ENCODE data around the gene UCP3. TPM values are rescaled to one million over a fixed set of nuclear protein-coding genes. Genes with fewer than 3 reads are reported as not detected.

UCP3 gene
- total and polyA plus RNA-seq, 7 donors: 0.23 to 2.8 (median 1.0) TPM; not detected in 1

- Histone ChIP-seq H3K27me3 (peaks cover 0 to 6% (median 0%) of the 10 kb centered on the region in 3 donors), H3K4me1 (peaks cover 0 to 9% (median 5%) of the 10 kb centered on the region in 4 donors), H3K36me3 (no peaks in the 10 kb centered on the region), H3K4me3 (no peak overlapping the region), H3K27ac (no peak overlapping the region), H3K9me3 (no peaks in the 10 kb centered on the region)
- intact Hi-C loops (cut with DNase I): loop anchor here (10.0 kb wide), 1 partner anchor 130 kb away; no protein-coding TSS in a partner anchor
- WGBS, 2 donors: 71 to 74% methylated on average over 10 of the region's 10 CpGs
- TF ChIP-seq POLR2AphosphoS5 (IDR thresholded peaks at IDR 0.05) (no peak), EP300 (IDR thresholded peaks at IDR 0.05) (no peak)
- no peak for DNase-seq
These were observed 43.7 kb downstream of the UCP3 start for GRCh38 chr11:73965076-73965763.

DNA sequence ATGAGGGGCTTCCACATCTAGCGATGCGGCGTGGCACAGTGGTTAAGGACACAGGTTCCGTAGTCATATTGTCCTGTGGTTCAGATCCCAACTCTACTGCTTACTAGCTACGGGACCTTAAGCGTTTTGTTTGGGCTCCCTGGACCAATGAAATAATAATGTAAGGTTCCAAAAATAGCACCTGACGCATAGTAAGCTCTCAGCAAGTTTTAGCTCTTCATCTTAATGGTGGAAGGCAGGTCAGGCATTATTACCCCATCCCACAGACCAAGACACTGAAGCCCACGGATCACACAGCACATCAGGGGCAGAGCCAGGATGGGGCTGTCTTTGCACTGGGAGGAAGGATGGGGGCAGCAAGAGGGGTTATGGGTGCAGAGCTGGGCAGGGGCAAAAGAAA lies 45.0 kb downstream of the UCP3 start:
- intact Hi-C loops (cut with DNase I): loop anchor here (1.0 to 10.0 kb wide), 2 partner anchors 54 to 131 kb away; no protein-coding TSS in a partner anchor
- TF ChIP-seq EP300 (IDR thresholded peaks at IDR 0.05): no peak
- TF ChIP-seq POLR2AphosphoS5 (IDR thresholded peaks at IDR 0.05): no peak
- TF ChIP-seq CTCF (IDR thresholded peaks at IDR 0.05): no peak
- no peak for TF ChIP-seq POLR2A (IDR thresholded peaks at IDR 0.05)
- Histone ChIP-seq H3K9me3 (no peaks in the 10 kb centered on the region), H3K27me3 (peaks cover 0 to 6% (median 0%) of the 10 kb centered on the region in 3 donors), H3K36me3 (no peaks in the 10 kb centered on the region), H3K4me3 (no peak overlapping the region), H3K4me1 (peaks cover 0 to 9% (median 5%) of the 10 kb centered on the region in 4 donors), H3K27ac (no peak overlapping the region)
- peak; percentile 10 for DNase-seq
- 84% methylated on average over 8 of the region's 8 CpGs for WGBS, 2 donors

DNA sequence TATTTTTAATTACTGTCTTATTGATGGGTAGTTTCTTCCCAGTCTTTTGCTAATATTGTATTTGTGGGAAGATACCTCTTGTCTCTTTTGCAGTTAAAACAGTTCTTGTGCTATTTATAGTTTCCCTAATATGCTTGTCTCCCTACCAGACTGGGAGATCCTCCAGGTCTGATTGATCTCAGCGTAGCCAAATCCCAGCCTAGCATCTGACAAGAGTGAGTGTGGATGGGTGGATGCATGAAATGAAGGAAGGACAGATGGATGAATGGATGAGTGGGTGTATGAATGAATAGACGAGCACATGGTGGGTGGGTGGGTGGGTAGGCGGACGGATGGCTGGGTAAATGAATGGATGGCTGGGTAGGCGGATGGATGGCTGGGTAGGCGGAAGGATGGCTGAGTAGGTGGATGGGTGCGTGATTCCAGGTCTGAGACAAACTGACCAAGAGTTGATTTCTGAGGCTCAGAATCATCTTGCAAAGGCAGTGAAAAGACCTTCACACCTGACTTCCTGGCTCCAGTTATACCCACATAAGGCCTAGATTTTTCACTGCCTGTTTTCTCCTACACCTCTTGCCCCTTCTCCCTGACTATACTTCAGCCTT lies 46.7 kb downstream of the UCP3 start:
- H3K9me3 ChIP-seq: no peaks in the 10 kb centered on the region
- TF ChIP-seq POLR2A (IDR thresholded peaks at IDR 0.05) (no peak), CTCF (IDR thresholded peaks at IDR 0.05) (no peak), EP300 (IDR thresholded peaks at IDR 0.05) (no peak), POLR2AphosphoS5 (IDR thresholded peaks at IDR 0.05) (no peak)
- no peak for DNase-seq
- intact Hi-C loops (cut with DNase I): loop anchor here (10.0 kb wide), 1 partner anchor 133 kb away; no protein-coding TSS in a partner anchor
- no peak overlapping the region for H3K4me3 ChIP-seq
- peaks cover 0 to 9% (median 5%) of the 10 kb centered on the region in 4 donors for H3K4me1 ChIP-seq
- WGBS, 2 donors: 86 to 88% methylated on average over 7 of the region's 7 CpGs
- H3K36me3 ChIP-seq: no peaks in the 10 kb centered on the region
- H3K27ac ChIP-seq: no peak overlapping the region
- H3K27me3 ChIP-seq: peaks cover 0 to 8% (median 0%) of the 10 kb centered on the region in 3 donors

DNA sequence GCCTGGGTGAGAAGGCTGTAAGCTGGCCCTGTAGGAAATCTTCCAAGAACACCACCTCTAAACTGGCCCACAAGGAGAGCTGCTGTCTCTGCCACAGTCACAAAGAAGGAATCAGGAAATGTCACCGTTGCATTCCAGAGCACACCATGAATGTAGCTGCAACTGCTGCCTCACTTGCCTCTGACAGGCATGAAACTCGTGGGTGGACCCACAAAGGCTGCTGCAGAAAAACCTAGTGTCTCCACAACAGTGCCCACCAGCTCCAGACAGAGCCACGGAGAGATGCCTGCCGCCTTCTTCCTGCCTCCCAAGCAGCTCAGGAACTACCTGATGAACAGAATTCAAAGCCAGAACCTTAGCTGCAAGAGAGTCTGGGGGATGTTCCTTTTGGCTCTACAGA lies 47.6 kb downstream of the UCP3 start:
- no peak for TF ChIP-seq POLR2A (IDR thresholded peaks at IDR 0.05)
- no peak for TF ChIP-seq EP300 (IDR thresholded peaks at IDR 0.05)
- TF ChIP-seq CTCF (IDR thresholded peaks at IDR 0.05): no peak
- no peak for TF ChIP-seq POLR2AphosphoS5 (IDR thresholded peaks at IDR 0.05)
- DNase-seq: no peak
- H3K27ac ChIP-seq: no peak overlapping the region
- H3K4me1 ChIP-seq: peaks cover 0 to 9% (median 5%) of the 10 kb centered on the region in 4 donors
- 73 to 79% methylated on average over 4 of the region's 4 CpGs for WGBS, 2 donors
- no peak overlapping the region for H3K4me3 ChIP-seq
- no peaks in the 10 kb centered on the region for H3K36me3 ChIP-seq
- peaks cover 0 to 17% (median 0%) of the 10 kb centered on the region in 3 donors for H3K27me3 ChIP-seq
- intact Hi-C loops (cut with DNase I): loop anchor here (10.0 kb wide), 1 partner anchor 133 kb away; no protein-coding TSS in a partner anchor
- H3K9me3 ChIP-seq: no peaks in the 10 kb centered on the region

GRCh38 chr11:73958521-73959141 lies 50.3 kb downstream of the UCP3 start:
- WGBS, 2 donors: 83 to 88% methylated on average over 18 of the region's 18 CpGs
- intact Hi-C loops (cut with DNase I): no loop called here
- Histone ChIP-seq H3K9me3 (no peaks in the 10 kb centered on the region), H3K4me1 (no peaks in the 10 kb centered on the region), H3K27me3 (peaks cover 0 to 14% (median 0%) of the 10 kb centered on the region in 3 donors), H3K4me3 (no peak overlapping the region), H3K36me3 (no peaks in the 10 kb centered on the region), H3K27ac (no peak overlapping the region)
- TF ChIP-seq POLR2AphosphoS5 (IDR thresholded peaks at IDR 0.05) (no peak), POLR2A (IDR thresholded peaks at IDR 0.05) (no peak), CTCF (IDR thresholded peaks at IDR 0.05) (no peak)
- no peak for DNase-seq
